Smooth muscle cell (in vitro differentiated cells): Measurements from ENCODE around the gene SHOC1. TPM values are rescaled to one million over a fixed set of nuclear protein-coding genes. Genes with fewer than 3 reads are reported as not detected.

ENCODE experiments used
- DNase-seq: peaks from one replicate; lab custom pipeline; 2025; ENCODE audit not compliant: unreplicated experiment; lab: John Stamatoyannopoulos, UW
- H2AFZ ChIP-seq: fragments of 200-600 bp; sonication (generic); 2 replicates; pipeline ENCODE4 v1.6.0; 2016; ENCODE audit warnings: antibody characterized with exemption, low read depth, mild to moderate bottlenecking
- H3F3A ChIP-seq: fragments of 200-600 bp; sonication (generic); 2 replicates; pipeline ENCODE4 v1.6.0; 2017; ENCODE audit warnings: antibody characterized with exemption, low read depth
- H3K27ac ChIP-seq: fragments of 200-600 bp; sonication (generic); 2 replicates; pipeline ENCODE4 v1.5.1; 2016; ENCODE audit warnings: low read depth, mild to moderate bottlenecking
- H3K27me3 ChIP-seq: fragments of 200-600 bp; sonication (generic); 2 replicates; pipeline ENCODE4 v1.6.1; 2016; ENCODE audit warnings: low read depth, mild to moderate bottlenecking
- H3K36me3 ChIP-seq: fragments of 200-600 bp; sonication (generic); 2 replicates; pipeline ENCODE4 v1.5.1; 2016; ENCODE audit warnings: low read depth
- H3K4me1 ChIP-seq: fragments of 200-600 bp; sonication (generic); 2 replicates; pipeline ENCODE4 v1.5.1; 2016; ENCODE audit warnings: low read depth
- H3K4me2 ChIP-seq: fragments of 200-600 bp; sonication (generic); 2 replicates; pipeline ENCODE4 v1.6.0; 2016; ENCODE audit warnings: mild to moderate bottlenecking
- H3K4me3 ChIP-seq: fragments of 200-600 bp; sonication (generic); 2 replicates; pipeline ENCODE4 v1.5.1; 2016; ENCODE audit warnings: mild to moderate bottlenecking
- H3K79me2 ChIP-seq: fragments of 200-600 bp; sonication (generic); 2 replicates; pipeline ENCODE4 v1.6.0; 2016; ENCODE audit warnings: low read depth, mild to moderate bottlenecking
- H3K9ac ChIP-seq: fragments of 200-600 bp; sonication (generic); 2 replicates; pipeline ENCODE4 v1.6.0; 2016; ENCODE audit warnings: low read depth
- H3K9me3 ChIP-seq: fragments of 200-600 bp; sonication (generic); replicated peaks from 2 replicates; pipeline ENCODE4 v1.5.1; 2016; ENCODE audit warnings: low read depth
- H4K20me1 ChIP-seq: fragments of 200-600 bp; sonication (generic); 2 replicates; pipeline ENCODE4 v1.6.0; 2016; ENCODE audit warnings: low read depth
- CTCF ChIP-seq: fragments of 200-600 bp; sonication (generic); IDR thresholded peaks from 2 replicates; pipeline ENCODE4 v1.5.1; 2017; ENCODE audit warnings: borderline replicate concordance, mild to moderate bottlenecking, antibody characterized with exemption; ENCODE audit not compliant: insufficient read depth, poor library complexity, severe bottlenecking
- WGBS: methylation state at CpG from one replicate; pipeline ENCODE4 v1.1.7; 2016; ENCODE audit warnings: low lambda C conversion rate; 5-methylcytosine and 5-hydroxymethylcytosine counted together
- polyA plus RNA-seq: library from polyadenylated mRNA; unstranded; fragments of >200 nt; fragmentation: Nextera tagmentation; extraction: Ambion mirVana; gene quantifications from 2 replicates; pipeline ENCODE4 v1.2.1, GENCODE V29; 2016
- total RNA-seq: library from RNA; depleted of rRNA; stranded (reverse); fragments of >200 nt; gene quantifications from 2 replicates; pipeline ENCODE4 v1.2.3, GENCODE V29; 2014

Gene SHOC1
- total and polyA plus RNA-seq, 2 experiments from 2014 or later = not detected

- Histone ChIP-seq H3K9ac (no peak overlapping the region), H2AFZ (no peak overlapping the region), H3F3A (no peaks in the 10 kb centered on the region), H4K20me1 (no peaks in the 10 kb centered on the region), H3K4me3 (no peak overlapping the region), H3K27me3 (peaks cover 4% of the 10 kb centered on the region), H3K9me3 (no peaks in the 10 kb centered on the region), H3K27ac (no peak overlapping the region), H3K36me3 (no peaks in the 10 kb centered on the region), H3K79me2 (no peaks in the 10 kb centered on the region), H3K4me2 (no peak overlapping the region), H3K4me1 (no peaks in the 10 kb centered on the region)
- 93% methylated on average over 2 of the region's 2 CpGs for WGBS
- no peak for TF ChIP-seq CTCF
- DNase-seq = no peak
These were observed 45.2 kb upstream of the SHOC1 start for GRCh38 chr9:111839987-111840386.

DNA sequence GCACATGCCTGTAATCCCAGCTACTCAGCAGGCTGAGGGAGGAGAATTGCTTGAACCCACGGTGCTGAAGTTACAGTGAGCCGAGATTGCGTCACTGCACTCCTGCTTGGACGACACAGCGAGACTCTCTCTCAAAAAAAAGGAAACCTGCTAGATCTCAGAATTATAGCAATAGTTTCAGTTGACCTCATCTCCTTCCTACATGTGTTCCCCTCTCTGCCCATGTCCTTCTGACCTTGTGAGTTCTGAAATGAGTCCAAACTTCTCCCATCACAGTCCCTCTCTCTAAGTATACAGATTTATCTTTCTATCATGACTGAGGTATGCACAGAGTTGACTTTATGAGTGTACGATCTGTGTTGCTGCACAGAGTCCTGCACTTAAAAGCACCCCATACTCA is 44.6 kb upstream of the SHOC1 start:
- Histone ChIP-seq H3K4me3 (no peak overlapping the region), H3K27ac (peak overlapping the region; percentile 5), H3K4me1 (no peaks in the 10 kb centered on the region), H3F3A (no peaks in the 10 kb centered on the region), H3K4me2 (no peak overlapping the region), H3K79me2 (no peaks in the 10 kb centered on the region), H4K20me1 (no peaks in the 10 kb centered on the region), H3K9me3 (no peaks in the 10 kb centered on the region), H3K9ac (no peak overlapping the region), H3K36me3 (no peaks in the 10 kb centered on the region), H3K27me3 (peaks cover 4% of the 10 kb centered on the region), H2AFZ (no peak overlapping the region)
- DNase-seq = no peak
- 71% methylated on average over 6 of the region's 6 CpGs for WGBS
- no peak for TF ChIP-seq CTCF

DNA sequence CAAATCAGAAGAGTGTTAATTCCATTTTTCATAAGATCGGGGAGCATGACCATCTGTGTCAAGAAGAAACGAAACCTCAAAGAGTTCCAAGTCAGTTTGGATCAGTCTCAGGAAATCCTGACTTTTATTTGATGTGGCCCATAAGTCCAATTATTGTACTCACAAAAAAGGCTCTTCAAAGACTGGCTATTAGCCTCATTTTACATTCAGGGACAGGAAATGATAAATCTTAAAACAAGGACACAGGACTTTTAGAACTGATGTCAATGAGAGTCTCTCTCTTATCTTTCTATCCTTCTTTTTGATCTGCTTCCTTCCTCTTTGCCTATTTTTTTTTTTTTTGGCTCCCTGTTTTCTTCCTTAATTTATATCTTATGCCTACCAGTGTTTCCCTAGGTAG is 43.7 kb upstream of the SHOC1 start:
- H4K20me1 ChIP-seq = no peaks in the 10 kb centered on the region
- H3F3A ChIP-seq = no peaks in the 10 kb centered on the region
- H3K4me1 ChIP-seq = no peaks in the 10 kb centered on the region
- no peak overlapping the region for H3K4me2 ChIP-seq
- no peak for TF ChIP-seq CTCF
- no peak overlapping the region for H3K9ac ChIP-seq
- H3K27me3 ChIP-seq = peaks cover 4% of the 10 kb centered on the region
- H3K36me3 ChIP-seq = no peaks in the 10 kb centered on the region
- no peak overlapping the region for H3K4me3 ChIP-seq
- DNase-seq = no peak
- WGBS = 60% methylated on average over 2 of the region's 2 CpGs
- no peaks in the 10 kb centered on the region for H3K79me2 ChIP-seq
- H3K27ac ChIP-seq = no peak overlapping the region
- no peak overlapping the region for H2AFZ ChIP-seq
- no peaks in the 10 kb centered on the region for H3K9me3 ChIP-seq

DNA sequence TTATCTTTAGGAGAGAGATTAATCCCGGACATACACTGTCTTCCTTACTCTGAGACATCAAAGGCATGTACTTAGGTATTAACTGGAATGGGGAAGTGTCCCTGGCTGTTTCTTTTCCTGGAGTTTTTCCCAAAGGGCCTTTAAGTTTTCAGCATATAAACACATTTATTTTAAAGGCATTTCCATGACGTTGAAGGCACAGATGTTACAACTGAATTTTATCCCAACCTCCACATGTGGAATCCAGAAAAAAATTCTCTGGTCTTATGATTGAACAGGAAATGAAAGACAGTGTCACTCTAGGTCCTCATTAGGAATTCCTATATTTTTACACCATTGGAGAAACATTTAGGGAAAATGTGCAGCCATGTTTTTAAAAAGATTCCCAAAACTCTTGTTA is 41.6 kb upstream of the SHOC1 start:
- Histone ChIP-seq H2AFZ (no peak overlapping the region), H3F3A (no peaks in the 10 kb centered on the region), H3K4me3 (no peak overlapping the region), H3K4me2 (no peak overlapping the region), H3K27me3 (no peaks in the 10 kb centered on the region), H3K79me2 (no peaks in the 10 kb centered on the region), H3K27ac (no peak overlapping the region), H3K9ac (no peak overlapping the region), H4K20me1 (no peaks in the 10 kb centered on the region), H3K36me3 (no peaks in the 10 kb centered on the region), H3K9me3 (no peaks in the 10 kb centered on the region), H3K4me1 (no peaks in the 10 kb centered on the region)
- no peak for DNase-seq
- WGBS = 77% methylated on average over 2 of the region's 2 CpGs
- no peak for TF ChIP-seq CTCF
